ENCODE data around the gene OR10P1. TPM values are rescaled to one million over a fixed set of nuclear protein-coding genes. Genes with fewer than 3 reads are reported as not detected.
"Not testable (repeated sequence)": the region's sequence is repeated elsewhere in the genome, so short reads cannot be mapped to it uniquely, and the experiment has no call there.

OR10P1 gene
- total RNA-seq, 1 experiment from 2014 or later: not detected

DNA sequence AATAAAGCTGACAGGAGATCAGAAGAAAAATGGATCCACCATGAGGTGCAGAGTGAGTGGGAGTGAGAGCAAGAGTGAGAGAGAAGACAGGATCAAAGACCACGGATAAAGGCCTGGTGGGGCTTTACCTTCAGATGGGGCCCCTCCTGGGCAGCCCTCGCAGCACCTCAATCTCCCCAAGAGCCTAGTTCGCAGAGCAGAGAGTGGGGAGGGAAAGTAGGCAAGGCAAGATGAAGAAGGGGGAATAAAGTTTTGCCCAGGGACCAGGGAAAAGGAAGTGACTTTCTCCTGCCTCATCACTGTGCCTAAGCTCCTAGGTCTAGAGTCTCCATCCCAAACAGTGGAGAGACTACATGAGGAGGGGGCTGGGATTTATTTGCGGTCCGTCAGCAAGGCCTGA lies 10.3 kb downstream of the OR10P1 start:
- DNase-seq (ENCODE audit: low read depth): no peak
- in situ Hi-C loops (cut with HindIII; ENCODE audit: low pct_unique_long_range_greater_than_20kb, low sequenced_read_pairs): no loop called here

DNA sequence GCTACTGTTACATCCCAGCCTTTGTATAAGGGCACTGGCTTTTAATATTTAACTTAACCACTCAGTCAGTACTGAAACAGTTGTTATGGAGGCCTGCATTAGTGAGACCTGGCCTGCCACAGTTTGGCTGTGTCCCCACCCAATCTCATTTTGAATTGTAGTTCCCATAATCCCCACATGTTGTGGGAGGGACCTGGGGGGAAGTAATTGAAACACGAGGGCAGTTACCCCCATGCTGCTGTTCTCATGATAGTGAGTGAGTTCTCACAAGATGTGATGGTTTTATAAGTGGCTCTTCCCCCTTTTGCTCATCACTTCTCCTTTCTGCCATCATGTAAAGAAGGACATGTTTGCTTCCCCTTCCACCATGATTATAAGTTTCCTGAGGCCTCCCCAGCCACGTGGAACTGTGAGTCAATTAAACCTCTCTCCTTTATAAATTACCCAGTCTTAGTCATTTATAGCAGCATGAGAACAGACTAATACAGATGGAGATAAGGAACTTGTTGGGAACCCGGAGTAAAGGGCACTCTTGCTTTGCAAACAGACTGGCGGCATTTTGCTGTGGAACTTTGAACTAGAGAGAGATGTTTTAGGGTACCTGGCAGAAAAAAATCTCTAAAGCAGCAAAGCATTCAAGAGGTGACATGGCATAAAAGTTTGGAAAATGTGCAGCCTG lies 14.1 kb downstream of the OR10P1 start:
- peak; percentile 42 for DNase-seq (ENCODE audit: low read depth)
- in situ Hi-C loops (cut with HindIII; ENCODE audit: low pct_unique_long_range_greater_than_20kb, low sequenced_read_pairs): not testable (repeated sequence)

DNA sequence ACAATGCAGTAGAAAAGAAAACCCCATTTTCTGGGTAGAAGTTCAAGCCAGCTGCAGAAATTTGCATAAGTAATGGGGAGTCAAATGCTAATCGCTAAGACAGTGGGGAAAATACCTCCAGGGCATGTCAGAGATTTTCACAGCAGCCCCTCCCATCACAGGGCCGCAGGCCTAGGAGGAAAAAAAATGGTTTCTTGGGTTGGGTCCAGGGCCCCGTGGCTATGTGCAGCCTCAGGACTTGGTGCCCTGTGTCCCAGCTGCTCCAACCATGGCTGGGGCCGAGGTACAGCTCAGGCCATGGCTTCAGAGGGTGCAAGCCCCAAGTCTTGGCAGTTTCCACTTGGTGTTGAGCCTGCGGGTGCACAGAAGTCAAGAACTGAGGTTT lies 14.6 kb downstream of the OR10P1 start:
- DNase-seq (ENCODE audit: low read depth): no peak
- in situ Hi-C loops (cut with HindIII; ENCODE audit: low pct_unique_long_range_greater_than_20kb, low sequenced_read_pairs): no loop called here

DNA sequence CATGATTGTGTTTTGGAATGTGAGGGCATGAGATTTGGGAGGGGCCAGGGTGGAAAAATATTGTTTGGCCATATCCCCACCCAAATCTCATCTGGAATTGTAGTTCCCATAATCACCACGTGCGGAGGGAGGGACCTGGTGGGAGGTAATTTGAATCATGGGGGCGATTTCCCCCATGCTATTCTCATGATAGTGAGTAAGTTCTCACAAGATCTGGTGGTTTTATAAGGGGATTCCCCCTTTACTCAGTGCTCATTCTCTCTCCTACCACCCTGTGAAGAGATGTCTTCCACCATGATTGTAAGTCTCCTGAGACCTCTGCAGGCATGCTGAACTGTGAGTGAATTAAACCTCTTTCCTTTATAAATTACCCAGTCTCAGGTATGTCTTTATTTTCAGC lies 15.7 kb downstream of the OR10P1 start:
- DNase-seq (ENCODE audit: low read depth): no peak
- in situ Hi-C loops (cut with HindIII; ENCODE audit: low pct_unique_long_range_greater_than_20kb, low sequenced_read_pairs): no loop called here

DNA sequence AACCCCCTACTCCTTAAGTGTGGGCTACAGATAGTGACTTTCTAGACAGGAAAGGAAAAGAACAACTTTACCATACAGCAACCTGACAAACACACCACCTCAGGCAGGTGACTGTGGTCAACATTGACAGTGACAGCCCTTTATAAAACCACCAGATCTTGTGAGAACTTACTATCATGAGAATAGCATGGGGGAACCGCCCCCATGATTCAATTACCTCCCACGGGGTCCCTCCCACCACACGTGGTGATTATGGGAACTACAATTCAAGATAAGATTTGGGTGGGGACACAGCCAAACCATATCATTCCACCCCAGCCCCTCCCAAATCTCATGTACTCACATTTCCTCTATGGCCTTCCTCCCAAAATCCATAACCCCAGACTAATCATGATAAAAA lies 16.3 kb downstream of the OR10P1 start:
- no peak for DNase-seq (ENCODE audit: low read depth)
- in situ Hi-C loops (cut with HindIII; ENCODE audit: low pct_unique_long_range_greater_than_20kb, low sequenced_read_pairs): no loop called here

DNA sequence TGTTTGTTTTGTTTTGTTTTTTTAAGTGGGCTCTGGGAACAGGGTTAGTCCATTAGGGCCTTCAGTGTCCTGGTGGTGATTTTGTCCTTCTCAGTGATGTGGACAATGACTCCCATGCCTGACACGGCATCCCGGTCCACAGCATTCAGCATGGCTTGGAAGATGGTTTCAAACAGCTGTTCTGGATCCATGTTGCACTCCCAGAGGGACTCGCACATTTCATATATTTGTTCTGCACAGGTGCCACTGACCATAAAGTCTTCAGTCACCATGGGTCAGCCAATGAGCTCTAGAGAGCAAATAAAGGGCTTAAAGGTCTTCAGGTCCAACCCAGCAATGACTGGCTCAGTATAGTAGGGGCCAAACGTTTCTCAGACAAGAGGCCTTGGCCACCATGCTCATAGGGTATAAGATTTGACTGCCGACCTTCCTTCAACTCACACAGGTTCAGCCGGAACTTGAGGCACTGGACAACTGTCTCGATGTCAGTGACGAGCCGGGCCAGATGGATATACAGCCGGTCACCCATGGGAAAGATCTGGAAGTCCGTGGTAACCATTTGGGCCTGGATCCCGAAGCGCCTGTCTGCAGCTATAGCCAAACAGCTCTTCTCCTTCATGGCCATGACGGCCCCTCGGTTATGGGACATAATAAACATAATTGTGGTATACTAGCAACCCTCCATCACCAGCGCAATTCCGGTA lies 18.0 kb downstream of the OR10P1 start:
- in situ Hi-C loops (cut with HindIII; ENCODE audit: low pct_unique_long_range_greater_than_20kb, low sequenced_read_pairs): no loop called here
- no peak for DNase-seq (ENCODE audit: low read depth)

DNA sequence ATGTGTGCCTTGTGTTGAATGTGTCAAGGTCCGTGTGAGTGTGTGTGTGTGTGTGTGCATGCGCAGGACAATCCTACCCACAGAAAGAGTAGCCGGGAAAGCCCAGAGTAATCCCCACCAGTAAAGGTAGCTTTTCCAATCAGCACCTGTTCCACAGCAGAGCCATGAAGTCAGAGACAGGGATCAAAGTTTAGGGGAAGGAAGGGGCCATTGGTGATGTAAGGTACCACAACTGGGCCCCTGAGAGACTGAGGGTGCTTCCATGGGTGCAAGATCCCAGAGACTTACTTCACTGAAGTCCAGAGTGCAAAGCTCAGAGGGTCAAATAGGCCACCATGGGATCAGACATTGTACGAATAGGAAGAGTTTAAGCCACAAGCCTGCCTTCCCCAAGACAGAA lies 20.5 kb downstream of the OR10P1 start:
- in situ Hi-C loops (cut with HindIII; ENCODE audit: low pct_unique_long_range_greater_than_20kb, low sequenced_read_pairs): no loop called here
- DNase-seq (ENCODE audit: low read depth): no peak

DNA sequence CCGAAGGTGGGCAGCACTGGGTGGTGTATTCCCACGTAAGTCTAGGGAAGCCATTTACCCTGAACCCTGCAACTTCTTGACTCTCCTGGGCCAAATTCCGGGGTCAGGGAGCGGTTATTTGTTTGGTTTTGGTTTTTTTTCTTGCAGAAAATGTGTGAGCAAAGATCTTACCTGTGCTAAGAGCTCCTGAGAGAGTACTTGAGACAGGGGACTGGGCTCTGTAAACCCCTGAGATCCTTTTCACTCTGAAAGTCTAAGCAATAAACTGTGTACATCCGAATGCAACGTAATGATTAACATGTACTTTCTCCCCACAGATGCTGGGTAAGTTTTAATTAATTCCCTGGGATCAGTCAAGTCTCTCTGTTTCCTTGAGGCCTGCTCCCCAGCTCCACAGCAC lies 21.5 kb downstream of the OR10P1 start:
- in situ Hi-C loops (cut with HindIII; ENCODE audit: low pct_unique_long_range_greater_than_20kb, low sequenced_read_pairs): no loop called here

DNA sequence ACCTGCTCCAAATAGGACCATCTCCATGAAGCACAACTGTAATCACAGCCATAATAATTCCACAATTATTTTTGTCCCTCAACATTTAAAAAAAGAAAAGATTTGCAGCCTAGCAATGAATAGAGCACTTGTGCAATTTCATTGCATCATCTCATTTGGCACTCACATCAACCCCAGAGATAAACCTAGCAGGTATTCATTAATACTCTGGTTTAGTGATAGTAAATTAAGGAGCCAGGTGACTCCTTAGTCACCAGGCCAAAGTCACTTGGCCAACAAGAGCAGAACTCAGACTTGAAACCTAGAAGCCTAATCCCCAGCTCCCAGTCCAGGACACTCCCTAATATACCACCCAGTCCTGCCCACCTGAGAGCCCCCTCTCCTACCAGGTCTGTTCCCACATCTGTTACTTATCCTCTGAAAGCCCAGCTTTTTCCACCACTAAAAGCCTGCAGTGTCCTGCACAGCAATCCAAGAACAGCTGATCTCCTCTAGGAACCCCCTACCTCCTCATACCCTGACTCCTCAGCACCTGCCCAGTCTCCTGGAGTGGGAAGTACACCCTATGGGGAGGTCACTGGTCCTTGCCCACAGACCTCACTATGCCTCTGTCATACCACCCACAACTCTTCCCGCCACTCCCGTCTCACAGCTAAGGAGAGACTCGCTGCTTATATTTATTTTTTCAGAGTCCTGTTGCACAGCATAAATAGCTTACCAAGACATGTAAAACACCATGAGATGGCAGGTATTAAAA lies 22.1 kb downstream of the OR10P1 start:
- DNase-seq (ENCODE audit: low read depth): no peak
- in situ Hi-C loops (cut with HindIII; ENCODE audit: low pct_unique_long_range_greater_than_20kb, low sequenced_read_pairs): no loop called here

More for the DNA sequence above, 21.5 kb downstream of the OR10P1 start:
- no peak for DNase-seq (ENCODE audit: low read depth)

DNA sequence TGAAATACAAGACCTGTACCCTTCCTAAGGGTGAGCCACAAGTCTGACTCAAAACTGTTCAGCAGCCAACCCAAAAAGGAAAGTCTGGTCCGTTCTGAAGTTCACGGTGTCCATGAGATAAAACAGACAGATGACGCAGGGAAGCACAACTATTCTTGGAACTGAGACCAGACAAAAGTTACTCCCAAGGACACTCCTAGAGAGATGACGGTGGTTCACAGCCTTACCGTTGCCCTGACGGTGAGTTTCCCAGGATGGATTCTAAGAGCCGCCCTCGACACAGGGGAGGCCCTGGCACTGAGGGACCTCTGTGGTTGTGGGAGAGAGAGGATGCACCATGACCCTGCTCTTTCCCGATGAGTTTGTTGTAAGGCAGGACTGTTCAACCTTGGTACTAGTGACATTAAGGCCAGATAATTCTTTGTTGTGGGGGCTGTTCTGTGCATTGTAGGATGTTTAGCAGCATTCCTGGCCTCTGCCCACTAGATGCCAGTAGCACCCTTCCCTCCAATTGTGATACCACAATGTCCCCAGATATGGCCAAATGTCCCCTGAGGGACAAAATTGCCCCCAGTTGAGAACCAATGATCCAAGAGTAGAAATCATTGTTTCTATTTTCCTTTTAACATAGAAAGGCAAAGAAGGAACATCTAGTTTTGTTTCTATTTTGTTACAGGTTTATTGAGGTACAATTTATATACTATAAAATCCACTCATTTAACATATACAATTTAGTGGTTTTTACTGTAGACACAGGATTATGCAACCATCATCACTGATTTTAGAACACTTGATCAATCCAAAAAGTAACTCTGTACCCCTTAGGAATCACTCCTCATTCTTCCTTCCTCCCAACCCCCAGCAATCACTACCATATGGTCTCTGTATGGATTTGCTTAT lies 23.0 kb downstream of the OR10P1 start:
- DNase-seq (ENCODE audit: low read depth): no peak
- in situ Hi-C loops (cut with HindIII; ENCODE audit: low pct_unique_long_range_greater_than_20kb, low sequenced_read_pairs): no loop called here

DNA sequence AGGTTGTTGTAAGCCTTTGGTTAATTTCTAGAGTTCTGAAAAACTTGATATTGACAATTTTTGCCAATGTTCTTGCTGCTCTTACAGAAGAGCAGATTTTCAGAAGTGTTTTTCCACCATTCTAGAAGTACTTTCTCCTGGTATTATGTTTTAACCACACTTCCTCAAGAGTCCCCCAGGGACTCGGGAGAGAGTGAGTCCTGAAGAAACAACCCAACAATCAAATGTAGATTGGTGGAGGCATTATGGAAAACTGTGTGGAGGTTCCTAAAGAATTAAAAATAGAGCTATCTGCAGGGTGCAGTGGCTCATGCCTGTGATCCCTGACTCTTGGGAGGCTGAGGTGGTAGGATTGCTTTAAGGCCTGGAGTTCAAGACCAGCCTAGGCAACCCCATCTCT lies 26.7 kb downstream of the OR10P1 start:
- no peak for DNase-seq (ENCODE audit: low read depth)

DNA sequence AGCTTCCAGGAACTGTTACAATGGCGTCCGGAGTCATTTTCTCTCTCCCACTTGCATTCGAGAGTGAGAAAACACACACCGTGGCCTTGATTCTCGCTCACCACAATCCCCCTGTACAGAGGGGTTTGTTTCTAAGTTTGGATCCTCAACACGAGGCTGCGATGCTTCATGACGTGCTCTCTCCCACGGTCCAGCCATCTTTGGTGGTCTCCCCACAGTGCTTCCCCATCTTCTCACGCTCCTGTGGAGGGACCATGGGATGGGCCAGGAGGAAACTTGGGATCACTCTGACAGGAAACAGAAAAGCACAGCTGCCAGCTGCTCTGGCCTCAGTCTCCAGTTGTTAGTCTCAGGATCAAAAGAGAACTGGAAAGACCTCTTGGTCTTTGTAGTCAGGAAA lies 28.1 kb downstream of the OR10P1 start:
- in situ Hi-C loops (cut with HindIII; ENCODE audit: low pct_unique_long_range_greater_than_20kb, low sequenced_read_pairs): no loop called here
- no peak for DNase-seq (ENCODE audit: low read depth)

More for the DNA sequence above, 26.7 kb downstream of the OR10P1 start:
- in situ Hi-C loops (cut with HindIII; ENCODE audit: low pct_unique_long_range_greater_than_20kb, low sequenced_read_pairs): no loop called here

DNA sequence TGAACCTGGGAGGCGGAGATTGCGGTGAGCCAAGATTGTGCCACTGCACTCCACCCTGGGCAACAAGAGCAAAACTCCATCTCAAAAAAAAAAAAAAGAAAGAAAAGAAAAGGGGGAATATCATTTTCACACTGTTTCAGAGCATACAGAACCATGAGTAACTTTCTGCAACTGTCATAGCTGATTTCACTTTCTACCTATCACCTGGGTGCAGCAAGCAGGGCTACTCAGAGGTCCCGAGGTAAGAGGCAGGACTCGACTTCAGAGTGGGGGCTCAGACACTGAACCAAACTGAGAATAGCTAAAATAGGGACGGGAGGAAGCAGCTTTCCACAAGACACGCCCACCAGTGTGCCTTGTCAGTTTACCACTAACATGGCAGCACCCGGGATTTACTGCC lies 29.8 kb downstream of the OR10P1 start:
- no peak for DNase-seq (ENCODE audit: low read depth)
- in situ Hi-C loops (cut with HindIII; ENCODE audit: low pct_unique_long_range_greater_than_20kb, low sequenced_read_pairs): no loop called here

DNA sequence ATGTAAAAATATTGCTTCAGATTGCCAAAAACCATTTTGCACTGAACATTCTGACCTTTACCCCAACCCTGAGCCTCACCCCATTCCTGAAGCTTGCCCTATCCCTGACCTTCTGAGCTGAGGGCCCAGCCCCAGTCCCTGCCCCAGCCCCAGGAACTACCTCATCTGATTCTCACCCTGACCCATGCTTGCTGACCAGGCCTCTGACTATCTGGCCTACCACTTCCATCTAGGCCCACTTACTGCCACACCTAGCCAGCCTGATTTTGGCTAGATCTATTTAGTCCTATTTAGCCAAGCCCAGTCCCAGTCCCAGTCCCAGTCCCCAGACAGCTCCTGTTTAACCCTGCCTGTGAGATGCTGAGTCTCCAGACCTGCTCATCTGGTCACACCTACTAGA lies 33.6 kb downstream of the OR10P1 start:
- DNase-seq (ENCODE audit: low read depth): no peak
- in situ Hi-C loops (cut with HindIII; ENCODE audit: low pct_unique_long_range_greater_than_20kb, low sequenced_read_pairs): no loop called here

DNA sequence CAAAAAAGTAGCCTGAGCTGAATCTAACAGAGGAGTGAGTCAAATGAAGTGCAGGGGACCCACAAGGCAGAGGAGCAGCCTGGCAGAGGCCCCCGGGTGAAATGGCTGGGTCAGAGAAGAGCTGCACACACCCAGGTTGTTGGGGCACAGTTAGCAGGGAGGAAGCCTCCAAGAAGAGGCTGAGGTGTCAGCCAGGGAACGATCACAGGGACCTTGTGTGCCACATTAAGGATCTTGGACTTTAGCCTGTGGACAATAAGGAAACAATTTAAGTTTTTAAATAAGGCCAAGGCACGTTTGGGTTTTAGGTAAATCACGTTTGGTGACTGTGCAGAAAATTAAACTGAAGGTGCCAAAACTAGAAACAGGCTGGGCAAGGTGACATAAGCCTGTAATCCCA lies 35.1 kb downstream of the OR10P1 start:
- in situ Hi-C loops (cut with HindIII; ENCODE audit: low pct_unique_long_range_greater_than_20kb, low sequenced_read_pairs): no loop called here
- DNase-seq (ENCODE audit: low read depth): no peak

DNA sequence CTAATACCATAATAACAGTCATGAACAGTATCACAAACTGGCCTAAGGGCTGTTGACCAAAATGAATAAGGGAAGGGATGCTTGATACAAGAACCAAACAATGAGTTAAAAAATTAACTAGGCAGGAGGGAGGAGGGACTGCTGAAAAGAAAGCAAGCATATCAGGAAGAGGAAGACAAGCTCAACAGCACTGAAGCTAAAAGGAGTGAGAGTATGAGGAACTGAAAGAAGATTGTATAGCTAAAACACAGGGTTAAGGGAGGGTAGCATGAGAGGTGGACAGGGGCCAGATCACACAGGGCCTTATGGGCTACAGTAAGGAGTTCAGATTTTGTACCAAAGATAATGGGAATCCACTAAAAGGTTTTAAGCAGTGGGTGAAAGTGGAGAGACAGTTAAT lies 36.9 kb downstream of the OR10P1 start:
- no peak for DNase-seq (ENCODE audit: low read depth)
- in situ Hi-C loops (cut with HindIII; ENCODE audit: low pct_unique_long_range_greater_than_20kb, low sequenced_read_pairs): no loop called here

DNA sequence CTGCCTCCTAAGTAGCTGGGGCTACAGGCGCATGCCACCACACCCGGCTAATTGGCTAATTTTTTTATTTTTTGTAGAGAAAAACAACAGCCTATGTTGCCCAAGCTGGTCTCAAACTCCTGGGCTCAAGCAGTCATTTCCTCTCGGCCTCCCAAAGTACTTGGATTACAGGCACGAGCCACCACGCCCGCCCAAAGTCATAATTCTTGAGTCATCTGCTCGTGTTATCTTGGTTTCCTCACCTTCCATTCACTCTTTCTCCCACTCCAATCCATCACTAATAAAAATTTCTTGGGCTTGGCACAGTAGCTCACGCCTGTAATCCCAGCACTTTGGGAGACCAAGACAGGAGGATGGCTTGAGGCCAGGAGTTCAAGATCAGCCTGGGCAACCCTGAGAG lies 39.0 kb downstream of the OR10P1 start:
- no peak for DNase-seq (ENCODE audit: low read depth)
- in situ Hi-C loops (cut with HindIII; ENCODE audit: low pct_unique_long_range_greater_than_20kb, low sequenced_read_pairs): no loop called here

DNA sequence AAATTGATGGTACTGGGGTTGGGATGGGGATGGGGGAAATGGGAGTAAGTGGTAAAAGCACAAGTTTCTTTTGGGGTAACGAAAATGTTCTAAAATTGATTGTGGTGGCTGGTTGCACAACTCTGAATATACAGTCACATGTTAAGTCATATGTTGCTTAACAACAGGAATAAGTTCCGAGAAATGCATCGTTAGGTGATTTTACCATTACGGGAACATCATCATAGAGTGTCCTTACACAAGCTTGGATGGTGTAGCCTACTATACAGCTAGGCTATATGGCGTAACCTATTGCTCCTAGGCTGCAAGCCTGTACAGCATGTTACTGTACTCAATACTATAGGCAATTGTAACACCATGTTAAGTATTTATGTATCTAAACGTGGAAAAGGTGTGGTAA lies 40.0 kb downstream of the OR10P1 start:
- DNase-seq (ENCODE audit: low read depth): no peak
- in situ Hi-C loops (cut with HindIII; ENCODE audit: low pct_unique_long_range_greater_than_20kb, low sequenced_read_pairs): no loop called here

DNA sequence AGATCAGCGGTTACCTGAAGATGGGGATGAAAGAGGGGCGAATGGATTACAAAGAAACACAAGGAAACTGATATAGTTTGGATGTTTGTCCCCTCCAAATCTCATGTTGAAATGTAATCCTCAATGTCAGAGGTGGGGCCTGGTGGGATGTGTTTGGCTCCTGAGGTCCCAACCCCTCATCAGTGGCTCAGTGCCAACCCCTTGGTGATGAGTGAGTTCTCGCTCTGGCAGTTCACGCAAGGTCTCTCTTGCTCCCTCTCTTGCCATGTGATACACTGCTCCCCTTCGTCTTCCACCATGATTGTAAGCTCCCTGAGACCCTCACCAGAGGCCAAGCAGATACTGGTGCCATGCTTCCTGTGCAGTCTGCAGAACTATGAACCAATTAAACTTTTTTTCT lies 43.0 kb downstream of the OR10P1 start:
- in situ Hi-C loops (cut with HindIII; ENCODE audit: low pct_unique_long_range_greater_than_20kb, low sequenced_read_pairs): no loop called here
- DNase-seq (ENCODE audit: low read depth): no peak
